ENCODE results near the gene ATG14.

- TF ChIP-seq POLR2AphosphoS2 (IDR thresholded peaks at IDR 0.05; ENCODE audit: low read depth, low read length): no peak
- TF ChIP-seq GLI4 (CRISPR knock-in tag; IDR thresholded peaks at IDR 0.05; ENCODE audit: borderline replicate concordance): no peak
- no peak for TF ChIP-seq POLR2A (IDR thresholded peaks at IDR 0.05; ENCODE audit: insufficient read depth in 1 of 2, low read depth in 2 of 2, low read length in 2 of 2)
- TF ChIP-seq CTCF (CRISPR knock-in tag; IDR thresholded peaks at IDR 0.05): no peak
These were observed 38.9 kb upstream of the ATG14 start for GRCh38 chr14:55450539-55450938.

Data from HepG2 (cell line).